Measurements from ENCODE around the gene CNTLN.
A peak's percentile ranks its signal among the peaks of the same experiment; 100 is the strongest.
"Not testable (repeated sequence)": the region's sequence is repeated elsewhere in the genome, so short reads cannot be mapped to it uniquely, and the experiment has no call there.

CNTLN gene

GRCh38 chr9:17520268-17521064 is 385.6 kb downstream of the CNTLN start:
- no peak for DNase-seq

- DNase-seq = no peak
Measured at GRCh38 chr9:17521100-17521855, 386.4 kb downstream of the CNTLN start.

- DNase-seq = not testable (repeated sequence)
Measured at GRCh38 chr9:17526726-17527125, 391.9 kb downstream of the CNTLN start.

GRCh38 chr9:17528859-17529258 is 394.0 kb downstream of the CNTLN start:
- DNase-seq = no peak

GRCh38 chr9:17531642-17532254 is 396.9 kb downstream of the CNTLN start:
- DNase-seq = peak in 1 of 5 experiments; percentile 30

- no peak for DNase-seq
Measured at GRCh38 chr9:17532461-17532860, 397.6 kb downstream of the CNTLN start.

- no peak for DNase-seq
Measured at GRCh38 chr9:17535176-17535575, 400.3 kb downstream of the CNTLN start.

GRCh38 chr9:17536027-17536426 is 401.2 kb downstream of the CNTLN start:
- DNase-seq = no peak

GRCh38 chr9:17551023-17551422 is 416.2 kb downstream of the CNTLN start:
- DNase-seq = no peak

All from T-helper 2 cell (primary cell).